Suprapubic skin (tissue), 4 donors: Measurements from ENCODE around the gene COL4A6.

Experiments
- CTCF ChIP-seq, 2 donors: fragments of 200-600 bp in 1 of 2; fragments of 450-650 bp in 1 of 2; sonication (generic) in 1 of 2; IDR thresholded peaks; one replicate each; pipeline ENCODE4 v1.5.1; 2016 to 2019; ENCODE audit warnings: antibody characterized with exemption in 2 of 2, mild to moderate bottlenecking in 1 of 2, moderate library complexity in 1 of 2
- POLR2A ChIP-seq, 2 donors: fragments of 450-650 bp; IDR thresholded peaks; one replicate each; pipeline ENCODE4 v1.6.1; 2017; ENCODE audit warnings: antibody characterized with exemption in 2 of 2, mild to moderate bottlenecking in 2 of 2, moderate library complexity in 2 of 2
- POLR2AphosphoS5 ChIP-seq, 3 donors: sonication (generic); formaldehyde crosslinking; IDR thresholded peaks; one replicate each; pipeline ENCODE4 v1.6.1; 2017; ENCODE audit warnings: antibody characterized with exemption in 3 of 3

- TF ChIP-seq CTCF (IDR thresholded peaks at IDR 0.05), result no peak
- TF ChIP-seq POLR2A (IDR thresholded peaks at IDR 0.05), result no peak
- no peak for TF ChIP-seq POLR2AphosphoS5 (IDR thresholded peaks at IDR 0.05)
Measured at GRCh38 chrX:108257556-108257955, 180.7 kb downstream of the COL4A6 start.
